ENCODE results near the gene TPTE2.
"Not testable (repeated sequence)": the region's sequence is repeated elsewhere in the genome, so short reads cannot be mapped to it uniquely, and the experiment has no call there.

TPTE2 gene

DNA sequence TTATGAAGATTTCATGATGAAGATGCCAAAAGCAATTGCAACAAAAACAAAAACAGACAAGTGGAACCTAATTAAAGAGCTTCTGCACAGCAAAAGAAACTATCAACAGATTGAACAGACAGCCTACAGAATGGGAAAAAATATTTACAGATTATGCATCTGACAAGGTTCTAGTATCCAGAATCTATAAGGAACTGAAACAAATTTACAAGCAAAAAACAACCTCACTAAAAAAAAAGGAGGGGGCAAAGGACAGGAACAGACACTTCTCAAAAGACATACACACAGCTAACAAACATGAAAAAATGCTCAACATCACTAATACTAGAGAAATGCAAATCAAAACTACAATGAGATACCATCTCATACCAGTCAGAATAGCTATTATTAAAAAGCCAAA lies 35.7 kb downstream of the TPTE2 start:
- not testable (repeated sequence) for H3K4me1 Mint-ChIP-seq; H3K27me3 Mint-ChIP-seq (ENCODE audit: low read depth, poor library complexity)

DNA sequence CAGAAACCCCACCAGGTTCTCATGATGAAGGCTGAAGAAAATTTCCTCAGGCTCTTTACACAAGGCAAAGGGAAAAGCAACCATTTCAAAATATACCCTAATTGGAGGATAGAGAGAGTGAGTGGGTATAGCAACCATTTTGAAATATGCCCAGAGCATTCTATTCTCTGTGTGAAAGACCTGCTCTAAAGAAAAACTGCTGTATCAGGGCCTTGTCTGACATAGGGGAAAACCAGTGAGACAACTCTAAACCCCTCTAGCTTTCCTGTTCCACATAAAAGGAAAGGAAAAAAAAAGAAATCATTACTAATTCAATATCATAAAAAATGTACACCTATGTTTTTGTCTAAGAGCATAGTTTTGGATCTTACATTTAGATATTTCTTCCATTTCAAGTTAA lies 42.3 kb downstream of the TPTE2 start:
- Mint-ChIP-seq H3K27ac (no peak overlapping the region), H3K4me1 (no peaks in the 10 kb centered on the region), H3K27me3 (ENCODE audit: low read depth, poor library complexity) (no peaks in the 10 kb centered on the region), H3K4me3 (no peak overlapping the region), H3K9me3 (peaks cover 61% of the 10 kb centered on the region), H3K36me3 (ENCODE audit: low read depth) (no peaks in the 10 kb centered on the region)
- TF ChIP-seq, protein P1, sequence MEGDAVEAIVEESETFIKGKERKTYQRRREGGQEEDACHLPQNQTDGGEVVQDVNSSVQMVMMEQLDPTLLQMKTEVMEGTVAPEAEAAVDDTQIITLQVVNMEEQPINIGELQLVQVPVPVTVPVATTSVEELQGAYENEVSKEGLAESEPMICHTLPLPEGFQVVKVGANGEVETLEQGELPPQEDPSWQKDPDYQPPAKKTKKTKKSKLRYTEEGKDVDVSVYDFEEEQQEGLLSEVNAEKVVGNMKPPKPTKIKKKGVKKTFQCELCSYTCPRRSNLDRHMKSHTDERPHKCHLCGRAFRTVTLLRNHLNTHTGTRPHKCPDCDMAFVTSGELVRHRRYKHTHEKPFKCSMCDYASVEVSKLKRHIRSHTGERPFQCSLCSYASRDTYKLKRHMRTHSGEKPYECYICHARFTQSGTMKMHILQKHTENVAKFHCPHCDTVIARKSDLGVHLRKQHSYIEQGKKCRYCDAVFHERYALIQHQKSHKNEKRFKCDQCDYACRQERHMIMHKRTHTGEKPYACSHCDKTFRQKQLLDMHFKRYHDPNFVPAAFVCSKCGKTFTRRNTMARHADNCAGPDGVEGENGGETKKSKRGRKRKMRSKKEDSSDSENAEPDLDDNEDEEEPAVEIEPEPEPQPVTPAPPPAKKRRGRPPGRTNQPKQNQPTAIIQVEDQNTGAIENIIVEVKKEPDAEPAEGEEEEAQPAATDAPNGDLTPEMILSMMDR (IDR thresholded peaks at IDR 0.05) = no peak
- DNase-seq = no peak

More for the DNA sequence above, 35.7 kb downstream of the TPTE2 start:
- H3K9me3 Mint-ChIP-seq = peaks cover 75% of the 10 kb centered on the region
- not testable (repeated sequence) for H3K36me3 Mint-ChIP-seq (ENCODE audit: low read depth); H3K4me3 Mint-ChIP-seq; H3K27ac Mint-ChIP-seq; DNase-seq

DNA sequence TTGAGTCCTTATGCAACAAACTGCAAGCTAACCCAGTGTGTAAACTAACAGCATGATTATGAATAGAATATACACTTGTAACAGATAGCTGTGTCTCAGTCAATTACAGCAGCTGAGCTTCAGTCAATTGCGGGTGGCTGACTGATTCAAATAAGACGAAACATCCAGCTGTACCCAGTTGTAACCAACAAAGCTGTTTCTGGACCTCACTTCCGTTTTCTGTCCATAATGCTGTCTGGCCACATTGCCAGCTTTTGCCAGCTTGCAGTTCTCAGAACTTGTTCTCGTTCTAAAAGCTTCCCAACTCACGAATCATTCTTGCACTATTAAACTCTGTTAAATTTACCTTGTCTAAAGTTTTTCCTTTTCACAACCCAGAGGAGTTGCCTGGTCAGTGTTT lies 53.7 kb downstream of the TPTE2 start:
- H3K36me3 Mint-ChIP-seq (ENCODE audit: low read depth); H3K4me3 Mint-ChIP-seq; H3K27me3 Mint-ChIP-seq (ENCODE audit: low read depth, poor library complexity); DNase-seq; H3K4me1 Mint-ChIP-seq; H3K27ac Mint-ChIP-seq: not testable (repeated sequence)
- peaks cover 57% of the 10 kb centered on the region for H3K9me3 Mint-ChIP-seq

DNA sequence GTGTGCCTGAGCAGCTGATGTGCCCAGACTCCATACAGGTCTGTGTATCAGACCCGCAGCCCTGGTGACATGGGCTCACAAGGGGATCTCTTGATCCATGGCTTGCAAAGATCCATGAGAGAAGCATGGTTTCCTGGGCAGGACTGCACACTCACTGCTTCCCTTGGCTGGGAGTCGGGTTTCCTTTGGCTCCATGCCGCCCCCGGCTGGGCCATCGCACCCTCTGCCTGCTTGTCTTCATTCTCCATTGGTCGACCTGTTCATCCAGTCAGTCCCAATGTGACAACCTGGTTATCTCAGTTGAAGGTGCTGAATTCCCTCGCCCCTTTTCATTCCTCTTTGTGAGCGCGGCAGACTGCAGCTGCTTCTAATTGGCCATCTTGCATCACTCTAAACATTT lies 101.2 kb downstream of the TPTE2 start:
- H3K4me3 Mint-ChIP-seq; H3K27me3 Mint-ChIP-seq (ENCODE audit: low read depth, poor library complexity); DNase-seq; H3K27ac Mint-ChIP-seq; H3K4me1 Mint-ChIP-seq; H3K36me3 Mint-ChIP-seq (ENCODE audit: low read depth): not testable (repeated sequence)
- H3K9me3 Mint-ChIP-seq = peaks cover 74% of the 10 kb centered on the region

DNA sequence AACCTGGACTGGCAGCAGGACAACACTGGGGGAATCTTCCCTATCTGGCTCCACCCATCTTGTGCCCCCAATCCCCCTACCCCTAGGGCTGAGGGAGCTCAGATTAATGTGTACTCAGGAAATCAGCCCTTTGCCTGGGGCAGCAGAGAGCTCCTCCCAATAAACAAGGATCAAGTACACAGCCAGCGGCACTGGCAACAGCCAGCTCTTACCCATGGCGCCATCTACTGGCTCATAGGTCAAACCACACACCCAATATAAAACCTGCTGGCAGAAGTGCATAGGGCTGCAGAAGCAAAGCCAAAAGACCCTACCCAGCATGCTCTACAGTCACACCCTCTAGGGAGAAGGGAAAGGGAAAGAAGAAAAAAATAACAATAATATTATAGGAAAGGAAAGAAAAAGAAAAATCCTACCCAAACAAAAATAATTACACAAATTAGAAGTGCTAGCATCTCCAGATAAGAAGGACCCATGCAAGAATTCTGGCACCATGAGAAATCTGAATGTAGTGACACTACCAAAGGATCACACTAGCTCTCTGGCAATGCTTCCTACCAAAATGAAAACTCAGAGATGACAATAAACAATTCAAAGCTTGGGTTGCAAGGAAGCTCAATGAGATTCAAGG lies 122.2 kb downstream of the TPTE2 start:
- not testable (repeated sequence) for H3K4me1 Mint-ChIP-seq; H3K36me3 Mint-ChIP-seq (ENCODE audit: low read depth); H3K27me3 Mint-ChIP-seq (ENCODE audit: low read depth, poor library complexity); H3K4me3 Mint-ChIP-seq; H3K27ac Mint-ChIP-seq; DNase-seq
- peaks cover 83% of the 10 kb centered on the region for H3K9me3 Mint-ChIP-seq

DNA sequence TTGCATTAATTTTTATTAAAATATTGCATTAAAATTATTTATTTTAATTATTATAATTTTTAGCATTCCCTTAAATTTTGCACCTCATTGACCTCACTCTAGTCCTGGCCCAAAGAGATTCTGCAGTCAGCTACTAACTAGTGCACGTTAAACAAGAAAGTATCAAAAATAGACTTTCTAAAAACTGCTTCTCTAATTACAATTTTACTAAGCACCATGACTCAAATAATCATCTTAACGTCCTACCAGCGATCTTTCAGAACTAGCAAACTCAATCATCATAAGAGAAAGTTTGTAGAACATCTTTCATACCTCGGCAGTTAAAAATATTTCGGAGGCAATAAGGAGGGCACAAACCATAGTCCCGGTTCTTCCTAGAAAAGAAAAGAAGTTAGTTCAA lies 123.6 kb downstream of the TPTE2 start:
- not testable (repeated sequence) for H3K4me3 Mint-ChIP-seq; H3K27ac Mint-ChIP-seq; H3K36me3 Mint-ChIP-seq (ENCODE audit: low read depth); DNase-seq; H3K27me3 Mint-ChIP-seq (ENCODE audit: low read depth, poor library complexity); H3K4me1 Mint-ChIP-seq
- H3K9me3 Mint-ChIP-seq = peaks cover 85% of the 10 kb centered on the region

DNA sequence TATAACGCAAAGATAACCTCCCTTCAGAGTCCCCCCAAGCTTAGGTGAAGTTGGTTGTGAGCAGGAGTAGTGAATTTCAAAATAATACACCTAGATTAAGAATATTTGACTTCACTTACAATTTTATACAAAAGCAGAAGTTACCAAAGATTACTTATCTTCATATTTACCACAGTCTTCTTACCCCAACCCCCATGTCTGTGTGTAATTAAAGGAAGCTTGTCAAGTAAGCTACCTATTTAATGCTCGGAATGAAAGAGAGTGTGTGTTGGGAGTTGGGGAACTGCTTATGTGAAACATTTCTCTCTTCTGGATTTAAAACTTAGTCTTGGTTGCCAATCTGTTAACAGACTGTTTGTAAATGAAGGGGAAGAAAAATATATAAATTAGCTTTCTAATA lies 139.1 kb downstream of the TPTE2 start:
- H3K27me3 Mint-ChIP-seq (ENCODE audit: low read depth, poor library complexity) = not testable (repeated sequence)

DNA sequence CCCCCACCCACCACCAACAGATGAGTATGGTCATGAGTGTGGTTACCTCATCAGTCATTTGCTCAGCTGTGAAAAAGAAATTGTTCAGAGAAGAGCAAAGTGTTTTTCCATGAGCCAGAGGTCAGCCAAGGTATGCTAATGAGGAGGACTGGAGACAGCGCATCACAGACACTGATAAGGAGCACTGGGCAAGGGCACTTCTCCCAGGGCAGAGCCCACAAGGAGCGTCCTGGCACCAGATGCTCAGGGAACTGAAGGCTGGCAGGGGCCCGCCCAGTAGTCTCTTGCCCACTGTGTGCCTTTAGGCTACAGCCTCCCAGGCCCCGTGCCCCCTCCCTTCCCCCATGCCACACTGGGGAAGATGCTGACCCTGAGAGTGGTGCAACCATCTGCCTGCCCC lies 148.8 kb downstream of the TPTE2 start:
- DNase-seq; H3K4me3 Mint-ChIP-seq; H3K4me1 Mint-ChIP-seq; H3K27ac Mint-ChIP-seq; H3K36me3 Mint-ChIP-seq (ENCODE audit: low read depth); H3K27me3 Mint-ChIP-seq (ENCODE audit: low read depth, poor library complexity): not testable (repeated sequence)
- peaks cover 86% of the 10 kb centered on the region for H3K9me3 Mint-ChIP-seq

More for the DNA sequence above, 139.1 kb downstream of the TPTE2 start:
- not testable (repeated sequence) for H3K4me3 Mint-ChIP-seq; H3K36me3 Mint-ChIP-seq (ENCODE audit: low read depth); H3K27ac Mint-ChIP-seq; DNase-seq; H3K4me1 Mint-ChIP-seq
- H3K9me3 Mint-ChIP-seq = peaks cover 63% of the 10 kb centered on the region

DNA sequence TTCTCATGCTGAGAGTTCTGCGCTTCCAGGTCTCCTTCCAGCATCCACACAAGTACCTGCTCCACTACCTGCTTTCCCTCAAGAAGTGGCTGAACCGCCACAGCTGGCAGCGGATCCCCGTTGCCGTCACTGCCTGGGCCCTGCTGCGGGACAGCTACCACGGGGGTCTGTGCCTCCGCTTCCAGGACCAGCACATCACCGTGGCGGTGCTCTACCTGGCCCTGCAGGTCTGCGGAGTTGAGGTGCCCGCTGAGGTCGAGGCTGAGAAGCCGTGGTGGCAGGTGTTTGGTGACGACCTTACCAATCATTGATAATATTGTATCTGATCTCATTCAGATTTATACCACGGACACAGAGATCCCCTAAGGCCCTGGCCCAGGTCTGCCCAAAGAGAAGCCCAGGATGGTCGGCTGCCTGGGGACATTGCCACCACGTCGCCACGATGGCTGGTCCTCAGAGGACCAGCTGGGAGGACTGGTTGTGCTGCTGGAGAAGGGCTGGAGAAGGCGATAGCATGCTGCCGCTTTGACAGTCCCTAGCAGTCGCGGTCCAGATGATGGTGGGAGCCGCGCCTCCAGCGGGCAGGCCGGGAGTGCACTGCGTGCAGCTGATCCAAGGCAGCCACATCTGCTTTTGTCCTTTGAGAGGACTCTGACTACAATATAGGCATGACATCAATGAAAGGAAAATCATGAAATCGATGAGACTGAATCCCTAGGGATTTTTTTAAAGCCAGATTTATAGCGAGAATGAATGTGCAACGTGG lies 178.4 kb downstream of the TPTE2 start:
- not testable (repeated sequence) for H3K4me3 Mint-ChIP-seq; H3K27me3 Mint-ChIP-seq (ENCODE audit: low read depth, poor library complexity); H3K27ac Mint-ChIP-seq; DNase-seq; H3K36me3 Mint-ChIP-seq (ENCODE audit: low read depth); H3K4me1 Mint-ChIP-seq
- peaks cover 84% of the 10 kb centered on the region for H3K9me3 Mint-ChIP-seq

DNA sequence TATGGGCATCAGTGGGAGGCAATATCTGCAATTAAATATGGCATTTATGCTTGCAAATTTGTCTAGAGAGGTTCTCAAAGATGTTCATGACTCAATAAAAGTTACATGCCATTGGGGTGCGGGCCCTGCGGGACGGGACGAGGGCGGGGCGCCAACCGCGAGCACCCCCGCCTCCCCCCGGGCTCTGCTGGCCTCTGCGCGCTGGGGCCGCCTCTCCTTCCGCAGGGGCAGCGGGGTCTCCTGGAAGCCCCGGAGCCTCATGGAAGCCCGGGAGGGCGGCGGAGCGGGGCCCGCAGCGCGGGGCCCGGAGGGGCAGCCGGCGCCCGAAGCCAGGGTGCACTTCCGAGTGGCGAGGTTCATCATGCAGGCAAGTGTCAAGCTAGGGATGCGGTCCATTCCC lies 179.2 kb downstream of the TPTE2 start:
- Mint-ChIP-seq H3K9me3 (peaks cover 85% of the 10 kb centered on the region), H3K4me1 (no peaks in the 10 kb centered on the region), H3K36me3 (ENCODE audit: low read depth) (no peaks in the 10 kb centered on the region), H3K27me3 (ENCODE audit: low read depth, poor library complexity) (no peaks in the 10 kb centered on the region), H3K27ac (no peak overlapping the region), H3K4me3 (no peak overlapping the region)
- no peak for DNase-seq
- TF ChIP-seq, protein P1 (IDR thresholded peaks at IDR 0.05) = no peak

All from nephron progenitor cell (in vitro differentiated cells).